GM18870 (cell line): ENCODE data around the gene GNPTG.

Experiments used
- ATAC-seq: cut with Tn5 transposase; IDR thresholded peaks from one replicate; pipeline ENCODE4 v1.9.1; 2021; ENCODE audit warnings: moderate library complexity; ENCODE audit not compliant: unreplicated experiment

Gene GNPTG

GRCh38 chr16:1351582-1352362, at the start of gene GNPTG, which contains the start of gene TSR3:
TSS of gene GNPTG (plus strand) at chr16:1351931. CDS start at chr16:1351966, 35 bp downstream.
TSS of gene TSR3 (minus strand) at chr16:1351878. CDS start at chr16:1351804, 74 bp downstream.
- peak; percentile 40 for ATAC-seq

- no peak for ATAC-seq
Measured at GRCh38 chr16:1305823-1306222, 45.9 kb upstream of the GNPTG start.

- no peak for ATAC-seq
Measured at GRCh38 chr16:1306334-1306733, 45.4 kb upstream of the GNPTG start.

- no peak for ATAC-seq
Measured at GRCh38 chr16:1308036-1308976, 43.4 kb upstream of the GNPTG start.

DNA sequence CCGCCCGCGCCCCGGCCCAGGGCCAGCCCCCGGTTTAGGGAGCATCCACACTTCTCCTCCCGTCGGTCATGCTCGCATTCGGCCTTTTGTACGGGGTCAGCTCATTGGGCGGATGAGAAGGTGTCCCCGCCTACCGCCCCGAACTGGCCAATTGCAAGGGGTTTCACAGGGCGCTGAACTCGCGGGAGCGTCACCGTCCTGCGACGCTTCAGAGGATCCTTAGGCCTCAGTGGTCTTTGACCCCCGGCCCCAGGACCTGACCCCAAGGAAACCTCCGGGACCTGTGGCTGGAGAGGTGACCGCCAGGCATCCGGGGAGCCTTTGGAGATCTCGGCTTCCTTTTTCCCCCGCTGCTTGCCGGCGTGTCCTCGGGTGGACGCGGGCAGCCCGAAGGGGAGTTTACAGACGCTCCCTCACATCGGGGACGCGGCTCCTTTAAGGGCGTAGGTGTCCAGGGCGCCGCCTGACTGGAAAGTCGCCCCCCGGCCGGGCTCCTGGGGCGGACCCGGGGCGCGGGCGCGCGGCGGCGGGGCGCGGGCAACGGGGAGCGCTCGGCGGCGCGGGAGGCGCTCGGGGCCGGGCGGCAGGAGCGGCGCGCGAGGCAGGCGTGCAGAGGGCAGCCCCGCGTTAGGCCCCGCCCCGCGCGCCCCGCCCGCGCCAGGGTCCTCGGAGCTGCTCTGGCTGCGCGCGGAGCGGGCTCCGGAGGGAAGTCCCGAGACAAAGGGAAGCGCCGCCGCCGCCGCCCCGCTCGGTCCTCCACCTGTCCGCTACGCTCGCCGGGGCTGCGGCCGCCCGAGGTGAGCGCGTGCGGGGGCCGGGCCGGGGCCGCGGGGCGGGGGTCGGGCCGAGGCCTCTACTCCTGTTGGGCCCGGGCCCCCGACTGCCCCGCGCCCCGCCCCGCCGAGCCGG, 42.5 kb upstream of the GNPTG start, which contains the start of gene UBE2I:
Gene UBE2I, plus strand, starts transcription at position 660 of the 909 bp plus-strand sequence. CDS start 4,395 bp downstream, outside the sequence.
- ATAC-seq = peak; percentile 70

- ATAC-seq = no peak
Measured at GRCh38 chr16:1309888-1310831, 41.6 kb upstream of the GNPTG start.

DNA sequence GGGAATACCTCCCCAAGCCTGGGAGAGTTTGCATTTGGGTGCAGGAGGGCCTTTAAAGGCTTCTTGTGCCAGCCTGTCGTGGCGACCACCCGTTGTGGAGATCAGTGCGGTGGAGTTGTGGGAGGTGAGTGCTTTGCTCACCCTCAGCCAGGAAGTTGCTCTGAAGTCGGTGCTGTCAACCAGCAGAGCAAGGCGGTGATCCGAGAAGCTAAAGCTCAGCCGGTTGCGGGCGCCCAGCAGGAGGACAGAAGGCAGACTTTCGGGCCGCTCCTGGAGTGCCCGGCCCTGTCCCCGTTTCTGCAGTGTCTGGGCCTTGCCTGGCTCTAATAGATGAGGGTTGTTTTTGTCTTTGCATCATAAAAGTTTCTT, 40.9 kb upstream of the GNPTG start:
- ATAC-seq = no peak

DNA sequence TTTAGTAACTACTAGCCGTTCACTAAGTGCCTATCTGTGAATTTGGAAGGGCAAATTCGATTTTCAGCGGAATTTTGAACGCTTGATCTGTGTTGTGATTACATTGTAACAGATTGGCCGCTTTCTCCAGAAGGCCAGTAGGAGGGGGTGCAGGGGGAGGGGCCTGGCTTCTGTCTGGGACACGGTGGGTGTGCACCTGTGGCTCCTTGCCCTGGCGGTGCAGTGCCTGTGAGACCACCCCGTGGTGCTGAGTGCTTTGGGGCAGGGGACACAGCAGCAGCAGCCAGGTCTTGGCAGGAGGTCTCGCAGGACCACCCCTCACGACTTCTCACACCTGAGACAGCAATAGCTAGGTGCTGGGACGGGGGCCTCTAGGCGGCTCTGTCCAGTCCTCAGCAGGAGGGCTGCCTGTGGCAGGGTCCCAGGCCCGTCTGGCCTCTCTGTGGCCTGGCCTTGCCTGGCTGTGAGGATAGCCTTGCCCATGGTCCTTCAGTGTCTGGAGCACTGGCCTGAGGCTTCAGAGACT, 40.5 kb upstream of the GNPTG start:
- ATAC-seq = no peak

DNA sequence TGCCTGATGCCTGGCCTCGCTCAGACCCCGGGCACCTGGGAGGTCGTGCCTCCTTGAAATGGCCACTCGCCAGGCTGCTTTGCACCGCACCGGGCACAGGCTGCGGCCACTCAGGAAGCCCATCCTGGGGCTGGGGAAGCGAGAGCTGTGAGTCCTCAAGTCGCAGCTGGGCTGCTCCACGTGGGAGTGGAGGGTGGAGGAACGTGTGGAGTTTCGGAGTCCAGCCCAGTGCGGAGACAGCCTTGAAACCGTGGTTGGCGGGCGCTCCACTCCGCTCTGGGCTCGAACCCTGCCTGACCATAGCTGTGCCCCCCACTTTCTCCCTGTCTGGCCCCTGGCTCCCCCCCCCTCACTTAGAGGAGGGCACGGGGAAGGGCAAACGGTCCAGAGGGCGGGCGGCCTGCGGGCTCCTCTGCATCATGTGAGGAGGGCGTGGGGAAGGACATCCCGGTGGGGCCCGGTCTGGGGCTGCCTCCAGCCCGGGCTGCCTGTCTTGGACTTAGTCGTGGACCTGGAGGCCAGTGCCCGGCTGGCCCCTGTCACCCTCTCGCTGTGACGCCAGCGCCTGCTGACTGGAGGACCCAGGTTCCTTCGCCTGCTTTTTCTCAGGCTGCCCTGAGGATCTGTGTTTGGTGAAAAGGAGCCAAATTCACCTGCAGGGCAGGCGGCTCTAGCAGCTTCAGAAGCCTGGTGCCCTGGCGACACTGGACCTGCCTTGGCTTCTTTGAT, 39.8 kb upstream of the GNPTG start:
- no peak for ATAC-seq

DNA sequence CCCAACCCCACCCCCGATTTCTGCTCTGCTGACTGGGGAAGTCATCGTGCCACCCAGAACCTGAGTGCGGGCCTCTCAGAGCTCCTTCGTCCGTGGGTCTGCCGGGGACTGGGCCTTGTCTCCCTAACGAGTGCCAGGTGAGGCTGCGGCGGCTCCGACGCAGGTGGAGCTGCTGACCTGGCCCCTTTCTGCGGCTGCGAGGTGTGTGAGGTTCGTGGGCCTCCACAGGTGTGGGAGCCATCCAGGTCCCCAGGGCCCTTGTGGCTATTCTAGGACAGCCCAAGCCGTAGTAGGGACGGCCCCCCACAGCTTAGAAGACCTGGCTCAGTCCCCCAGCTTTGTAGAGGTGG, 39.3 kb upstream of the GNPTG start:
- no peak for ATAC-seq

DNA sequence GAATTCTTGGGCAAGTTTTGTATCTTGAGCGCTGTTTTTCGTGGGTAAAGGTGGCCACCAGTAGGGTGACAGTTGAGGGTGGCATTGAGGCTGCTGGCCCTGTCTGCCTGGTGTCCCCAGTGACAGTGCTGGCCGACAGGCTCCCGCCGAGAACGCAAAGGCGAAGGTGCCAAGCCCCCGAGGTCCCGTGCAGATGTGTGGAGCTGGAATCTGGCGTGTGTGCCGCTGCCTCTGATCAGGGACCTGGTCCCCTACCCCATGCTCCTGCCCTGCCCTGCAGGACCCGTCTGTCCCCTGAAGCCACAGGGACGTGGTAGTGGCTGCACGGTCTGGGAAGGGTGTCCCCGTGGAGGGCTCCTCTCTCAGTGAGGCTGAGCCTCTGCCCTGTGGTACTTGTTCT, 38.8 kb upstream of the GNPTG start:
- ATAC-seq = no peak

DNA sequence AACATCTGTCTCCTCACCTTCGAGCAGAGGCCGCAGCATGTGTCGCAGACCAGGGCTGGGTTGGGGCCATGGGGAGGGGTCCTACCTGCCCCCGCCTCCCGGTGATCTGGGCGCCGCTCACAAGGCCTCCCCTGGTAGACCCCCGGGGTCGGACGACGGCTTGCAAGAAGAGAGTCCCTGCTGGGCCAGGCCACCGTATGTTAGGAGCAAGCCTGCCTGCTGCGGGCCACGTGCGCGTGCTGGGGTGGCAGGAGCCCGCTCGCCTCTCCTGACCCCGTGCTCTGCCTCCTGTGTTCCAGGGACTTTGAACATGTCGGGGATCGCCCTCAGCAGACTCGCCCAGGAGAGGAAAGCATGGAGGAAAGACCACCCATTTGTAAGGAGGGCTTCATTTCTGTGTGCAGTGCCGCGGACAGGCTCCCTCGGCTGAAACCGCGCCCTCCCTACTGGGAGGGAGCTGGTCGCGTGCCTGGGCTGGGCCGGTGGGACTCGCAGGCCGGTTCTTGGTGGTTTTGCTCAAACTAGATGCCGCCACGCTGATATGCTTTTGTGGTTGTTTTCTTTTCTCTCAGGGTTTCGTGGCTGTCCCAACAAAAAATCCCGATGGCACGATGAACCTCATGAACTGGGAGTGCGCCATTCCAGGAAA, 37.9 kb upstream of the GNPTG start:
- ATAC-seq = no peak

DNA sequence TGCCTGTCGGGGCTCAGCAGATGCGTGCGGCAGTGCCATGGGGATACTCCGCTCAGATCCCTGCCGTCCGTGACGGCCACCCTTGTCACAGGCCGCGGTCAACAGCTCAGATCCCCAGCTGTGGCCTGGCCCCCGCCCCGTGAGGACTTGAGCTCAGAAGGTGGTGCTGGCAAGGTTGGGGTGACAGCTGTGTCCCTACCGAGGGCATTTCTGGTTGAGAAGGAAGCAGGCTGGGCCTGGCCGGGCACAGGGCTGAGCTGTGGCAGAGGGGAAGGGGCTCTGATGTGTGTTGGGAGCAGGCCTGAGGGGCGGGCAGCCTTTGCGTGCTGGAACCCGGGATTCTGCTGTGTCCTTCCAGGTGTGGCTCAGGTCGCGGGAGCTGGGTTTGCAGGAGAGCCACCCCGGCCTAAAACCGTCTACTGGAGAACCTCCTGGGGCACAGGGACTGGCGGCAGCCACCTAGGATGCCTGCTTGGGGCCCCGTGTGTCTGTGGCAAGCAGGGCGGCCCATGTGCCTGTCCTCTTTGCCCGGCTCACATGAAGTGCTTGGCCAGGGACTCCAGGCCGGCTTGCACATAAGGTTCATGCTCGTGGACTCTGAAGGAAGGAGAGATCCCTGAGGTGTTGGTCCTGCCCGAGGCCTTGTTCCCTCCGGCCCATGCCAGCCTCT, 37.2 kb upstream of the GNPTG start:
- ATAC-seq = no peak

DNA sequence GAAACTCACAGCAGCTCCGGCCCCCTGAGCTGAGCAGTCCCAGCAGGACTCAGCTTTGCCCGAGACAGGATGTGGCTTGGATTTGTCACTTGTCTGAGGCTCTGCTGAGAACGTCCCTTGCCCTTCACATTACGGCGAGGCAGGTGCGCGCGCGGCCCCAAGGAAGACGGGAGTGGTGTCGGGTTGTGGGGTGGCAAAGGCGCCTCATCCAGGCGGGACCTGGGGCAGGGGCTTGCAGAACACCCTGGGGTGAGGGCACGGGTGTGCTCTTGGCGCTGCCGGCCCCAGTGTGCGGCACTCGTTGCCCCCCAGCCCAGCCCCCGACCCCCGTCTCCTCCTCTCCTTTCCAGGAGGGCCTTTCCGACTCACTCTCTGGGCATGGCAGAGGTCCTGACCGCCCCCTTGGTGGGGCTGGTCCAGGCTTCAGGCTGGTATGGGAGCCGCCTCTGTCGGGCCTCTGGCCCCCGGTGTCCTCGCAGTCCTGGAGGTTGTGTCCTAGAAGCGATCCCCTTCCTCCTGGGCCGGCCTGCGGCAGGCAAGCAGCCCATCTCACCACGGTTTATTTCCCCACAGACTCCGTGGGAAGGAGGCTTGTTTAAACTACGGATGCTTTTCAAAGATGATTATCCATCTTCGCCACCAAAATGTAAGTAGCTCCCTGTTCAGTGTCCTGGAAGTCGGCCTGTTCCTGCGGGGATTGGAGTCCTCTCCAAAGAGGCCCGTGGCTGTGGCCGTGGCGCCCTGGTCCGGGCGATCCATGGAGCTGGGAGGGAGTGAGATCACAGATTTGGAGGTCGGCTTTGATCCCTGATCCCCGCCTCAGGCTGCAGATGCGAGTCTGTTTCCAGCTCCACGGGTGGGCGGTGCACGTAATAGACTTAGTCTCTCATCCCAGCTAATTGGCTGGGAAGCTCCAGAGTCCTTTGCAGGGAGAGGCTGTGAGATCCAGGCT, 36.4 kb upstream of the GNPTG start:
- ATAC-seq = no peak

GRCh38 chr16:1316033-1316405, 35.7 kb upstream of the GNPTG start:
- no peak for ATAC-seq

DNA sequence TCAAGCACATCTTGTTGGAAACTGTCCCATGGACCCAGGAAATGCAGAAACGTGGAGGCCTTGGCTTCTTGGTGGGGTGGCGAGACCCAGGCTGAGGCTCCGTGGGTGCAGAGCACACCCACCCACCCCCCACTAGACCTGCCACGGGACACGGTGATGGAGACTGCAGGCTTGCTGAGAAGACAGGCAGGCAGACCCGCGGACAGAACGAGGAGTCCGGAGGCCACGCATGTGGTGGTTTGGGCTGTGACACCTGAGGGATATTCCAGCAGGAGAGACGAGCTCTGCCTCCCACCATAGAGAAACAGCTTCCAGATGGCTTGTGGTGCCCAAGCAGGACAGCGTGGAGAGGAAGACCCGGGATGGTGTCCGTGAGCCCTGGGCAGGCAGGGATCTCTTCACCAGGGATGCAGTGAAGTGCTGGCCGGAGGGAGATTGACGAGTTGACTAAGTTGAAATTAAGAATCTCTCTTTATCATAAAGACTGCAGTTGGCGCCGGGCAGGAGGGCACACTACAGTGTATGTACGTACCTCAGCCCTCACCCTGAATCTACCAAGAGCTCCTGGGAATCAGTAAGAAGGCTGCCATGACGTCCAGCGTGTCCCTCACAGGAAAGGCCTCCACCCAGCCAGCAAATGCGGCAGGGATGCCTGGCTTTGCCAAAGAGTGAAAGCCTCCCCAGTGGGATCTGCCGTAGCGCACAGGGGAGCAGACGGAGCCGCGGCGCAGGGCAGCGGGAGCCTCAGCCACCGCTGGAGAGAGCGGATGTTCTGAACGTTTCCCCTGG, 34.1 kb upstream of the GNPTG start:
- ATAC-seq = no peak
